ENCODE results near the gene NLGN4X. TPM values are rescaled to one million over a fixed set of nuclear protein-coding genes. Genes with fewer than 3 reads are reported as not detected.
A peak's percentile ranks its signal among the peaks of the same experiment; 100 is the strongest.

The NLGN4X gene
- total RNA-seq, 1 experiment from 2014 or later: 5.6 TPM

DNA sequence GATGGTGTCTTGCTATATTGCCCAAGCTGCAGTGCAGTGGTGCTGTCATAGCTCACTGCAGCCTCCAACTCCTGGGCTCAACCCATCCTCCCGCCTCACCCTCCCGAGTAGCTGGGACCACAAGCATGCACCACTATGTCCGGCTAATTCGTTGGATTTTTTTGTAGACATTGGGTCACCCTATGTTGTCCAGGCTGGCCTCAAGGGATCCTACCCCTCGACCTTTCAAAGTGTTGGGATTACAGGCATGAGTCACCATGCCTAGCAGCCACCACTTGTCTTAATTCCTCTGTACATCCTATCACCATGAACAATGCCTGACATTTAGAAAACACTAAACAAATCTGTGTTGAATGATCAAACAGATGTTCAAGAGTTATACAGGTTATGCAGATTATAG, 76.7 kb downstream of the NLGN4X start:
- no peak for DNase-seq (ENCODE audit: low spot score)

DNA sequence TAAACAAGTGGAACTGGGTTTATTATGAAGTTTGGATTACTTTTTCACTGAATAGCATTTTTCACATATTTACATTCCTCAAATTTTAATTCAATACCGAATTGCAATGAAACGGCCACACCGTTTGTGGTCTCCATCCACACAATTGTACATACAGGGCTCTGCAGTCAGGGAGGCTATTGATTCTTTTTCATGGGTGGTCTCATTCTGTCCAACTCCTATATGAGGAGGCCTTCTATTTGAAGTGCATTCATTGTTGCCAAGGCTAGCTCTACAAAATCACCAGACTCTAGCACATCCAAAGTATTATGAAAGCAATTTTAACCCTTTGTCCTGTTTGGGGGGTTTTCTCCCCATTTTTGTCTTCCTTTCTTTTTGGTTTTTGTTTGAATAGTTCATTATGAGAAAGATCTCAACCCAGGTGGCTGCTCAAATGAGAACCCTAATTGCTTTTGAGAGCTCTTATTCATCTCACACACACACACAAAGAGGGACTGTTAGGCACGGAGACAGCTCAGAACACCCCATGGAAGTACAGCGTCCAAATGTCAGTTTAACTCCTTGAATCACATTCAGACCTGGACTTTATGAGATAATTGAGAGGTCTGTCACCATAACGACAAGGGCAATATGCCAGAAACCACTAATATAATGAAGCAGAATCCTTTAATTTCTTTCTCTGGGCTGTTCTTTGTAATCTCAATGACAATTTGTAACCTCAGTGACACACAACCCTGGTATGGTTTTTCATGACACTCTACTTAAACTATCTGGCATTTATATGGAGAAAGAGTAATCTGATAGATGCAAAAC, 79.4 kb downstream of the NLGN4X start:
- DNase-seq (ENCODE audit: low spot score): no peak

DNA sequence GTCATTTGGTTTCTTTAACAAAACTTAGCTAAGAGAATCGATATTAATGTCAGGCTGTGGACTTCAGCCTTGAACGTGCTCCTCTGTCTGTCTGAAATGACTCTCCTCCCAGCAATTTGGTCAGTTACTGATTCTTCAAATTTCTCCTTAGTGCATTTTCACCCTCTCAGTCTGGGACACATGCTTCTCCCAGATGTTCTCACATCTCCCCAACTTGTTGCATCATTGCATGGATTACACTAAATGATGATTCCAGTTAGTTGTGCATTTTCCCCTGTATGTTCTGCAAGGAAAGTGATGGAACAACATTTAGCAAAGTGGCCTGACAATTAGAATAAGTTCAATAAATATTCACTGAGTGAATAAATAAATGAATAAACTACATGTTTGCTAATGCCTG, 94.4 kb downstream of the NLGN4X start:
- no peak for DNase-seq (ENCODE audit: low spot score)

DNA sequence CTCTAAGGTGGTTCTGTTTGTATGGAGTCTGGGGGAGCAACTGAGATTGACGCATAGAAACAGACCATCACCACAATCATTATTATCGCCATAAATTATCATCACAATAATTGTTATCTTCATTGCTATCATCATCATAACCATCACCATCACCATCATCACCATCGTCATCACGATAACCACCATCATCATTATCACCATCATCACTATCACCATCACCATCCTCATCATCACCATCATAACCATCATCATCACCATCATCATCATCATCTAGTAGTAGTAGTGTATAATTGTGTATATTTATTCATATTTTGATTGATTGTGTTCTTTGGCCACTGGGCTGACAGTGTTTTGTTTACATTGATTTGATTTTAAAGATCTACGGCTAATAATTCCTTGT, 95.7 kb downstream of the NLGN4X start:
- no peak for DNase-seq (ENCODE audit: low spot score)

DNA sequence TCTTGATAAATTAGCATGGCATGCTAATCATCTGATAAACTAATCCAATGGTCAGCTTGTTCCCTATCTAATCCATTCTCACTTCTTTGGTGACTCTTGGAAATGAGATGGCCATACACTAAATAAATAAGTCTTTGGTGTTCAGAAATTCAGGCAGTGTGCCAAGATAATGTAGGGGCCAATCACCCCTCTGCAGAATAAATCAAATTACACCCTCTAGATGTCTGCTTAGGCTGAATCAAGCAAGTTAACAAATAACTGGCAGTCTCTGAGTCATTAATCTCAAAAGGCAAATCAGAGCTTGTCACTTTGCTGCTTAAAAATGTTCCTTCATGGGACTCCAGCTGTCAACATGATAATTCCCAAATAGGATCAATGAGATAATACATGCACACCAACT, 97.4 kb downstream of the NLGN4X start:
- DNase-seq (ENCODE audit: low spot score): no peak

DNA sequence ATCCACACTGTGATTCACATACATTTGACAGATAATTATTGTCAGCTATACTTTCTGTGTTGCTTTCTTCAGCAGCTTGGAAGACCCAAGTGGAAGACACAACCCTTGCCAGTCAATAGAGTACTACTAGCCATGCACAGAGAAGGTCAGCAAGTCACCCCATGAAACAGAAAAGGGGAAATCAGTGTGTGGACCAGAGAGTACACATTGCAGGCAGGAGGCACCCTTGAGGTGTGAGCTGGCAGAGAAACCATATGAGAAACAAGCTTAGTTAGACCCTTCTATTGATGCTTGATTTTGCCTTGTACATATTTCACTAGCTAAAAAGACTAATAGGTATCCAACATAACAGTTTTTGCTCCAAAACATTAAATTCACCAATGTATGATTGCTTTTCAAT, 99.5 kb downstream of the NLGN4X start:
- no peak for DNase-seq (ENCODE audit: low spot score)

DNA sequence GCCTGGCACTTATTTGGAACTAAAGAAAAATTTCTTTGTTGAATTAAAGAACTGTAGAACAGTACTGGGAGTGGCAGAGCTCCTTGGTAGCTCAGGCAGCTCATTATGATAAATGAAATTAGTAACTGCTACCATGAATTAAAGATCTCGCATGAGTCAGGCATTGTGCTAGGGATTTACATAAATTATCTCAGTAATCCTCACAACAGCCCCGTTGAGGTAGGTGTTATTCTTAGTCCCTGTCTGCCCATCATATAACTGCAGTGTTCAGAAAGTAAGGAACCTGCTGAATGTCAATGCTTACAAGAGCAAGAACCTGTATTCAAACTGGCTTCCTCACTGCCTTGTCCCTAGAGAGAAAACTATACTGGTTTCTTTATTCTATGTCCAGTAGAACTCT, 108.3 kb downstream of the NLGN4X start:
- DNase-seq (ENCODE audit: low spot score): no peak

DNA sequence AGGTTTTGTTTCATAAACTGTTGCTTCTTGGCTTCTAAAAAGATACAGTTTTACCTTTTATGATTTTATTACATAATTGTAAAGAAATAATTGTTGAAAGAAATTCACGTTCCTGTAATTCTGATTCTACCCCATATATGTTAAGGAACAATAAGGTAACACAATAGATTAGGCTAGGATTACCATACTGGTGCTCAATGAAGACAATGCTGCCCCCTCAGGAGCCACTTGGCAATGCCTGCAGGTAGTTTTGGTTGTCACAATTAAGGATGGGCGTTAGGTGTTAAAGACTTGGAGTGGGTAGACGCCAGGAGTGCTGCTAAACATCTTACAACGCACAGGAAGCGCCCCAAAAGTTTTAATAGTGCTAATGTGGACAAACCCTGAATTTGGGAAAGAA, 133.2 kb downstream of the NLGN4X start:
- no peak for DNase-seq (ENCODE audit: low spot score)

DNA sequence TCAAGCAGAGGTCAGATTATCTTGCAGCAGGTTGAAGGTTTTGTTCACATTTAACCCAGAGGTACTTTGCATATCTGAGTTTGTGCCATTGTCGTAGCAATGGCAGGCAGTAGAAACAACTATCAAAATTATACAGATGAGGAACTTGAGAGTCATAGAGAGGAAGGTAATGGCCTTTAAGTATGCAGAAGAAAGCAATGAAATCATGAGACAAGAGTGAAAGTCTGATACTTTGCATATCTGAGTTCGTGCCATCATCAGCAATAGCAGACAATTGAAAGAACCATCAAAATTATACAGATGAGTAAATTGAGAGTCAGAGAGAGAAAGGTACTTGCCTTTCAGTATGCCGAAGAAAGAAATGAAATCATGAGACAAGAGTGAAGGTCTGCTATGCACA, 154.1 kb downstream of the NLGN4X start:
- DNase-seq (ENCODE audit: low spot score): no peak

DNA sequence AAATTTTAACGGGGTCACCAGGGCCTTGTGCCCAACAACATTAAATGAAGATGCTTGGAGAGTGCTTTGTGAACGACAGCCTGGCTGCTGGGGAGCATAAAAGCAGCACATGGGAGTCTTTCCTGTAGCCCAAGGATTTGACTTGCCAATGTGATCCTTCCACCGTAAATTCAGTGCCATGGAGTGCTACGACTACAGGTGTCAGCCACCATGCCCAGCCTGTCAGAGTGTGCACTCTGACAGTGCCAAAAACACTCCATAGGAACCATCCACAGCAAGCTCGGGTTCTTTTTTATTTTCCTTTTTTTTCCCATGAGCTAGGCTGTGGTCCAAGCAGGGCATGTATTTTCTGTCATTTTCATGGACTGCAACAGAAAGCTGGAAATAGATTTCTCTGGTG, 156.9 kb downstream of the NLGN4X start:
- no peak for DNase-seq (ENCODE audit: low spot score)

DNA sequence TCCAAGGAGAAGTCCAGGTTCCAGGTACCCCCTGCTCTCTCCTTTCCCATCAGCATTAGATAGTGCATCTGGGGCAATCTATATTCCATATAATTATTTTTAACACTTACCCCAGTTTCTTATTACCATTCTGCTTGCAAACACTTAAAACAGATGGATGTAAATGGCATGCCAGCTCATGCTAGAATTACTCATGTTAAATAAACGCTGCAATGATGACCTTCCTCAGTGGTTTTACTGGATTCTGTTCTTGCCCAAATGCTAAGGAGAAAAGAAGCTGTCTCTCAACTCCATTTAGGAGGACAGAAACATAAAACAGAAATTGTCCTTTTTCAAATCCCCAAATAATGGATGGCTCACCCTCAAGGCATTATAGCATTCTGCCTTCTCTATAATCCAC, 161.1 kb downstream of the NLGN4X start:
- no peak for DNase-seq (ENCODE audit: low spot score)

DNA sequence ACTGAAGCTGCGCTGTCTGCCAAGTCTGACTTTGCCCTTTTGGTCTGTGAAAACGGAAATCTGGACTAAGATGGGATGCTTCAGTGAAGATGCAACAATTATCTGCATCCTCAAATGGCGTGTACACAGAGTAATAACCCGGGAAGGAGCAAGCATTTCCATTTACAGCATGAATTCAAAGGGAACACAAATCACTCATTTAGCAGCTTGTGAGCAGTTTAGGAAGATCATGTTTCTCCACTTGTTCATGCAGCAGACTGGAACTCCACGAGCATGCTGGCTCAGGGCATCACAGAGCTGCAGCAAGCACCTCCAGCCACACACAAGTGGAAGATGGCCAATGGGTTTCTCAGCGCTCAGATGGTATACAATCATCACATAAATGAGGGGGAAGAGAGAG, 175.5 kb downstream of the NLGN4X start:
- DNase-seq (ENCODE audit: low spot score): peak; percentile 14

DNA sequence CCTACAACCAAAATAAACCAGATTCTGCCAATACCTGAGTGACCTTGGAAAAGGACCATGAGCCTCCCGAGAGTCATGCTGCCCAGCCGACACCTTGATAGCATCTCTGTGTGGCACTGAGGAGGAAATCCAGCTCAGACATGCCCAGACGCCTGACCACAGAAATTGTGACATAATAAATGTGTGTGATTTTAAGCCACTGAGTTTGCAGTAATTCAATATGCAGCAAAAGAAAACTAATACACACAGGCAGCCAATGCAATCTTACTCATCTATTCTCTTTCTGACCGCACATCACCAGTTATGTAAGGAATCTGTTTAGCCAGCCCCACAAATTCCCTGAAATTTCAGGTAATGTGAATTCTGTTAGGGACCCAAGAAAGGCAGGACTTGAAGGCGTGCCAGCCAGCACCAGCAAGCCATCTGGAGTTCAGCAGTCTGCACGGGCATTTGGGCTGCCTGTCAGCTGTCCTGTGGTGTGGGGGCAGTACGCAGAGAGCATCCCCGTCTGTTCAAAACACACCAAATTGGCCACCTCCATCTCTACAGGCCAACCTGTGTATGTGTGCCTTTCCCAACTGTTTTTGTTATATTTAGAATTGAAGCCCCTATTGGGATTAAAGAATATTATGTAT, 176.4 kb downstream of the NLGN4X start:
- peak; percentile 69 for DNase-seq (ENCODE audit: low spot score)

DNA sequence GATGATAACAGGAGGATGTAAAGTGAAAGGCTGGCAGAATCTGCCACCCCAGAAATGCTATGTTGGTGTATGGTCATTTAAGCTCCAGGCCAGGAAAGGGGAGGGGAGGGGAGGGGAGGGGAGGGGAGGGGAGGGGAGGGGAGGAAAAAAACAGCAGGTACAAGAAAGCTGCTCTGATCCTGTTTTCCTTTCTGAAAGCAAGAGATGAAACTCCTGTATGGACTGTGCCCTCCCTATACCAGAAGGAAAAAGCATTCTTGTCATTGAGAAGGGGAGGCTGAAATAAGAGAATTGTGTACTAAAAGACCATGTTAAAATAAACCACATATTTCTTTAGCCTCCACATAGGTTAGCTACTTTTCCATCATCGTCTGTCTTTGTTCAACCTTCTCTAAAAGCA, 179.5 kb downstream of the NLGN4X start:
- no peak for DNase-seq (ENCODE audit: low spot score)

DNA sequence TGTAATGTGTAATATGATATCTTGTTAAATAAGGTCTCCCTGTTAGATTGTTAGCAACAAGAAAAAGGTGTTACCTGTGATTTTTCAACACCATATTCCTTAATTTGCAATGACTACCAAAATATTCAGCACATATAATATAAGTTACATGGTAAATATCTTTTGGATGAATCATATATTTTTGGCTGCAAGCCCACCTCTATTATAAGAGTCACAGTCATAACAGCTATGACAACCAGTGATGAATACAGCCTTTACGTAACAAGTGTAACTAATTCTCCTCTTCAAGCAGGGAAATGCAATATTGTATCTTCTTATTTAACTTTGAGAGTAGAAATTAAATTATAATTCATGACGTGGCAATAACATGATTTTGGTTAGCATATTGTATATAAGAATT, 187.0 kb downstream of the NLGN4X start:
- DNase-seq (ENCODE audit: low spot score): no peak

DNA sequence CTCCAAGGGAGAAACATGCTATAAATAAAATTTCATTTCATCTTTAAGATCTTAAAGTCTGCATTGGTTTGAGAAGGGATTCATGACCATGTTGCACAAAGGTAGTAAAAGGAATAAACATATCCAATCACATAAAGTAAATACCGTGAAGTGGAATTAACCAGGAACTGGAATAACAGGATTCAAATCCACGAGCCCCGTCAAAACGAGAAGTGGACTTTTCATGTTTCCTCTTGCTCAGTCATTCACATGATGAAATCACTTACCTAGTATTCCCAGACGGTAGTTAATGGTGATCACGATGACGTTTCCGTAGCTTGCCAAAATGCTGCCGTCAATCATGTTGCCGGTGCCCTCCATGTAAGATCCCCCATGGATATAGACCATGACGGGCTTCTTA, 199.7 kb downstream of the NLGN4X start:
- DNase-seq (ENCODE audit: low spot score): no peak

DNA sequence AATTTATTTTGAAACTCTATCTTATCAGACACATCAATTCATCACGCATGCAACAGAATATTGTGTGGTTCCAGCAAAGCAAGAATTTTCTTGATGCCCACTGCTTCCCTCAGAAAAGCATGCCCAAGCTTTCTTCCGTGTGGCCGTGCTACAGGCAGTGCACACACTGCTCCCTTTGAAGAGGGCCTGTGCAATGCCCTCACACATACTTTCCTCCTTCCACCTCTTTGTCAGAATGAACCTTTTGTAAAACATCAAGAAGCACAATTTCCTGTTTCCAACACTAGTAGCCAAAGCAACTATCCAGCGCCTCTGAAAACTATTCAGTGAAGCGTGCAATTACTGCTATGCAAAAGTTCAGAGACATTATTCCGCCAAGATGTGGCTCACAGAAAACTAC, 201.7 kb downstream of the NLGN4X start:
- DNase-seq (ENCODE audit: low spot score): no peak

DNA sequence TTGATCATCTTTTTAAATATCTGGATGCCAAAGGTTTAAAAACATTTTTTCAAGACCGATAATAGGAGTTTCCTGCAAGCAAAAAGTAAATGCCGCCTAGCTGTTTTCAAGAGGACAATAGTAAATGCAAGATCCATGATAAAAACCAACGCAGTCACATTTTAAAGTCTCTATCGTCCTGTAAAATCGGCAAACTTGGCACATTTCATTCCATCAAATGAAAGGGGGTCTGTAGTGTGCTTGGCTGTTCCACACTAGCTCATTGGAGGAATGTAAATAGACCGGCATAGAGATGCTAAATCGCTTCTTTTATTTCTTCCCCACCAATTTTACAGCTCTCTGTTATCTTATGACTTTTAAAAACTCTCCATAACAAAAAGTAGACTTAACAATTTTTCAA, 202.2 kb downstream of the NLGN4X start:
- no peak for DNase-seq (ENCODE audit: low spot score)

DNA sequence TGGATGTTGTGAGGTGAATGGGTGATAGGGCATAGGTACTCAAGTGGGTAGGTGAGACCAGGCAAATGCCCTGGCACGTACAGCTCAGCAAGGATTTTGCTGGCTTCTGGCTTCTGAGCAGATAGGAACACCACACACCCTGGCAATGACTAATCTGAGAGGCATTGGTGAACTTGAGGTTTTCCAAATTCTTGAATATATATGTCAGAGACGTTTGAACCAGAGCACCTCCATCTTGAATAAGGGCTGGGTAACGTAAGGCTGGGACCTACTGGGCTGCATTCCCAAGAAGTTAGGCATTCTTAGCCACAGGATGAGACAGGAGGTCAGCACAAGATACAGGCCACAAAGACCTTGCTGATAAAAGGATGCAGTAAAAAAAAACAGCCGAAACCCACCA, 204.5 kb downstream of the NLGN4X start:
- DNase-seq (ENCODE audit: low spot score): peak; percentile 57

DNA sequence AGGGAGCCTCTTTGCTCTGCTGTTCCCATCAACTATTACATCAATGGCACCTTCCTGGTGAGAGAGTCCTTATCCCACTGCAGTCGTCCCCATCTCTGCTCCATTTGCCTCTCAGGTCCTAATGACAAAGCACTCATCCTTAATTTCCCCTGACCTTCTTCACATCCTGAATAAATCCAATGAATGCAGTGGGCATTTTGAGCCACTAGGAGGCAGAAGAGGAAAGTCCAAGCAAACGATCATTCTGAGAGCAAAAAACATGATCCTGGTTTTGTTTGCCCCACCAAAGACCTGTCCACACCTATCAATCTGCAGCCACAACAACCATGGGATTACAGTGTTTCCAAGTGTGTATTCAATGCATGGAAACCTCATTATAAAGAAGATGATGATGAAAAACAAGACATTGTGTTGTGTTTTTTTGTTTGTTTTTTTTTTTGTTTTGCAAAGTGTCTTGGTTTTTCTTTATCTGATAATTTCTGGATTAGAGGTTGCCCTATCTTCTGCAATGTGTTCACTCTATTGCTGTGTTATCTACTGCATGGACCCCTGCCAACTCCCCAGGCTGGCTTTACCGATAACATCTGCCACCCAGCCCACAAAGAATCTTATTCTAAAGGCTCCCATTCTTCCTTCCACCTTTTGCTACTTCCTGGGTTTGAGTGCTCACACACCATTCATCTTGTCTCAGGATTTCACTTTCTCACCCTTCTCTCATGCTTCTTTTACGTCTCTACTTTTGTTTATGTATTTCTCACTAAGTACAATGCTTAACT, 207.2 kb downstream of the NLGN4X start:
- peak; percentile 33 for DNase-seq (ENCODE audit: low spot score)

DNA sequence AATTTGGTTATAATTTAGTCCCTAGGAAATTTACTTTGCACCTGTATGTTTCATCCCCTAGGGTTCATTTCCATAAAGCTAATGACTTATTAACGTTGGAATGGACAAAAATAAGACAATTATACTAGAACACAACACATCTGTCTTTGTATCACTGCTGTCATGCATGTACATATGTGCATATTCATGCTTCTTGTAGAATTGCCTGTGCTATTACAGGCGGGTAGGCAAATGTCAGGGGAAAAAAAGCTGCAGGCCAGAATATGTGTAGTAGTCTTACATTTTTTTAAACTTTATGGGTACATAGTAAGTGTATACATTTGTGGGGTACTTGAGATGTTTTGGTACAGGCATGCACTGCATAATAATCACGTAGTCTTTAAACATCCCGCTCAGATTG, 209.6 kb downstream of the NLGN4X start:
- DNase-seq (ENCODE audit: low spot score): no peak

DNA sequence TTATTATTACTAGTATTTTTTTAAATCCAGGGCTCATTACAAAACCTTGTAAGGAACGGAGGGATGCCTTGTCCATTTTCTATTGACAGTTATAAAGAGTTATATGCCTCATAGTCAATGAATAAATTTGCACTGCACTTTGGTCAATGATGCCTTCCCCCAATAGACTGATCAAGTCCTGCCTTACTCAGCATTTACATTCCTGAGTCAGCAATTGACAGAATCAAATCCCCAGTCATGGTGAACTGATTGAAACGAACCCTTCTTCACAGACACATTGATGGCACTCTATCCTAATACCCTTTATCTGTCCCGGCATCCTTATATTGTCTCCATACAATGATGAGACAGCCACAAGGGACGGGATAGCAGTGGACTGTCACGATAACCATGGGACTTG, 213.2 kb downstream of the NLGN4X start:
- DNase-seq (ENCODE audit: low spot score): no peak

DNA sequence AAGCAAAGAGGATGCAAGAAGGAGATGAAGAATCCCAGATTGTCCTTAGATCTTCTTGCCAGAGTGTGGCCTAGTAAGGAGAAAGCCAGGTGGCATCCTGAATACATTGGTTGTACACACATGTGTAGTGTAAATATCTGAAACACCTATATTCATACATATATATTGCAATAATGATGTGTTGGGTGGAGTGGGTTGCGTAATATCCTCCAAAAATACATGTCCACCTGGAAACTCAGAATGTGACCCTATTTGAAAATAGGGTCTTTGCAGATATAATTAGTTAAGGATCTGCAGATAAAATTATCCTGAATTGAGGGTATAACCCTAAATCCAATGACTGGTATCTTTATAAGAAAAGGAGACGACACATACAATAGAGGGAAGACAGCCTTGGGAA, 216.3 kb downstream of the NLGN4X start:
- DNase-seq (ENCODE audit: low spot score): no peak
